Urothelium cell line (cell line): ENCODE data around the gene GPX1.
"Not testable (repeated sequence)": the region's sequence is repeated elsewhere in the genome, so short reads cannot be mapped to it uniquely, and the experiment has no call there.

Source experiments
- DNase-seq: peaks from one replicate; pipeline ENCODE4 v3.0.0; 2011; ENCODE audit warnings: low spot score, mixed read lengths
- FAIRE-seq: peaks from 2 replicates; lab custom pipeline; 2011; peaks lifted over from hg19 to GRCh38; lab: Jason Lieb, UNC

GPX1 gene

DNA sequence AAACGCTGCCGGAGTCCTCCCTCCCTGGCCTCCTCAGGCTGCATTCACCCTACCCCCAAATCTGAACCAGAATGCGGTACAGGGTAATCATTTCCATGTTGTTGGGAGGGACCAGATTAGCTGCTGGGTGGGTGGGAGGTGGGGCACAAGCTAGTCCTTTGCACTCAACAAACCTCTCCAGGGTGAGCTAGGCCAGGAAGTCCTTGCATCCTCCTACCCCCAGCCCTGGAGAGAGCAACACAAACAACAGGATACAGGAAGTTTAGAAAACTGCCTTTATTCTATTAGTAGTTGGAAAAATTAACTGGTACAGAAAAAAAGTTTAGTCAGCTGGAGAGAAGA is 702 bp upstream of the GPX1 start:
- DNase-seq (peak; percentile 41), FAIRE-seq (no peak)

DNA sequence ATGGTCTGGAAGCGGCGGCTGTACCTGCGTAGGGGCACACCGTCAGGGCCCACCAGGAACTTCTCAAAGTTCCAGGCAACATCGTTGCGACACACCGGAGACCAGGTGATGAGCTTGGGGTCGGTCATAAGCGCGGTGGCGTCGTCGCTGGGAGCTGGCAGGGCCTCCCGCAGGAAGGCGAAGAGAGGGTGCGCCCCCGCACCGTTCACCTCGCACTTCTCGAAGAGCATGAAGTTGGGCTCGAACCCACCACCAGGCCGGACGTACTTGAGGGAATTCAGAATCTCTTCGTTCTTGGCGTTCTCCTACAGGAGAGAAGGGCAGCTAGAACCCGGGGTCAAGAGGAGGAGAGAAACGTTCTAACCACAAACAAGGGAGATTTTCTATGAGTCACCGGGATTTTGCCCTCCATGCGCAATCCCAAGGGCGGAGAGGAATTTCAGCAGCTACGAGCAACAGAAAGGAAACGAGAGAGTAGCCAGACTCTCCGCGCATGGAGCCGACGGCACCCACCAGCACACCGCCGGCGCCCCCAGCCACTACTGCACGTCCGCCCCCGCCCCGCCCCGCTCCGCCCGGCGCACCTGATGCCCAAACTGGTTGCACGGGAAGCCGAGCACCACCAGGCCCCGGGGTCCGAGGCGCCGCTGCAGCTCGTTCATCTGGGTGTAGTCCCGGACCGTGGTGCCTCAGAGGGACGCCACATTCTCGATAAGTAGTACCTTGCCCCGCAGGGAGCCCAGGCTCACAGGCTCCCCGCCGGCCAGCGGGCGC is 523 bp downstream of the GPX1 start:
- peak; percentile 44 for DNase-seq
- not testable (repeated sequence) for FAIRE-seq

DNA sequence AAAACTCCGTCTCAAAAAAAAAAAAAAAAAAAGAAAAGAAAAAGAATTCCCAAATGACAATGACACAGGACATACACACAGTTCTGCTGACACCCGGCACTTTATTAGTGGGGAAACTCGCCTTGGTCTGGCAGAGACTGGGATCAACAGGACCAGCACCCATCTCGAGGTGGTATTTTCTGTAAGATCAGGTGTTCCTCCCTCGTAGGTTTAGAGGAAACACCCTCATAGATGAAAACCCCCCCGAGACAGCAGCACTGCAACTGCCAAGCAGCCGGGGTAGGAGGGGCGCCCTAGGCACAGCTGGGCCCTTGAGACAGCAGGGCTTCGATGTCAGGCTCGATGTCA is 1.1 kb downstream of the GPX1 start:
- not testable (repeated sequence) for FAIRE-seq, DNase-seq

DNA sequence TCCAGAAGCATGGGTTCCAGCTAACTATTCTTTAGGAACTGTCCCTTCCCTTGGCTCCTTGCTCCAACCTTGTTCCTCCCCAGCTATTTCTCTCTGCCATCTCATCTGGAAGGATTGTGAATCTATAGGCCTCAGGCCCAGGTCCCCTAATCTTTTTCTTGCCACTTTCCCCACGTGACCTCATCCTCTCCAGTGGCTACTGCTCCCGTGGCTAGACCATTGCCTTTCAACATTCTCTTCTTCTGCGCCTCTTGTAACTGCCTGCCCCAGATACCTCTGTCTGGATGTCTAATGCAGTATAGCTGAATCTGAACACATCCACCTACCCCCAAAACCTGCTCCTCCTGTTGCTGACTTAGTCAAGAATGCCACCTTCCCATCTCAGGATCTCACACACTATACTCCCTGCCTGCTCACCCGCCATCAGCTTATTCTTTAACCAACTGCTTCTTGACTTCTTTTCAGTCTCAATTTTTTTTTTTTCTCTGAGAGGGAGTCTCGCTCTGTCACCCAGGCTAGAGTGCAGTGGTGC is 5.2 kb downstream of the GPX1 start:
- no peak for FAIRE-seq
- DNase-seq: no peak

DNA sequence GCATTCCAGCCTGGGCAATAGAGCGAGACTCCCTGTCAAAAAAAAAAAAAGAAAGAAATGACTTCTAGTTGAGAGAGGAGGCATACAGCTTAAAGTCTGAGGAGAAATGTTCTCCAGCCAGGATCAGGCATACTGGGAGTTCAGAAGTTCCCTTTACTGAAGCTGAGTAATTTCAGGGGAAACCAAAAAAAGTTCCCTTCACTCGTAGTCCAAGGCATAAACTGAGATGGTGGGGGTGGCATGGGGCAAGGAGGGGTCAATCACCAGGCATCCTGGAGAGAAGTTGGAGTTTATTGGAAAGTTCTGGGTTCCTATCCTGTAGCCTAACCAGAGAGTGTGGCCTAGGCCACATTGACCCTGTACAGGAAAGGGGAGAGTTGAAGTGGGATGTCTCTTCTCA is 5.9 kb downstream of the GPX1 start:
- DNase-seq (no peak), FAIRE-seq (no peak)

DNA sequence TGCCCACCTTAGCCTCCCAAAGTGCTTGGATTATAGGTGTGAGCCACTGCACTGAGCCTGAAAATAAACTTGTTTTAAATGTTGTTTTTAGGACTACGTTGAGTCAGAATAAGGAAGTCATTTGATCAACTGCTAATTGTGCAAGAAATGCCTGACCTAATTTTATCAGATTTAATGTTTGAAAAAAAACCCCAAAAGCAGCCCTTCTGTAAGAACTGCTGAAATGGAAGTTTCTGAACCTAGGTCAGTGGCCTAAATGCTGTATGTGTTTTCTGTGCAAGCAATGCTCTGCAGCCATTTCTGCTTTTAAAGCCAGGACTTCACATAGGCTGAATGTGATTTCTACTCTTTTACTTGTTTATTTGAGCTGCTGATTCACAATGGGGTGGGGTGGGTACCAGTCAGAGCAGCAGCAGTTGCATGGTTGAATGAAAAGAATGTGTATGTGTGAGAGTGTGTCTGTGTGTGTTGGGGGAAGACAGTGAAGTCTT is 6.6 kb downstream of the GPX1 start:
- DNase-seq: no peak

DNA sequence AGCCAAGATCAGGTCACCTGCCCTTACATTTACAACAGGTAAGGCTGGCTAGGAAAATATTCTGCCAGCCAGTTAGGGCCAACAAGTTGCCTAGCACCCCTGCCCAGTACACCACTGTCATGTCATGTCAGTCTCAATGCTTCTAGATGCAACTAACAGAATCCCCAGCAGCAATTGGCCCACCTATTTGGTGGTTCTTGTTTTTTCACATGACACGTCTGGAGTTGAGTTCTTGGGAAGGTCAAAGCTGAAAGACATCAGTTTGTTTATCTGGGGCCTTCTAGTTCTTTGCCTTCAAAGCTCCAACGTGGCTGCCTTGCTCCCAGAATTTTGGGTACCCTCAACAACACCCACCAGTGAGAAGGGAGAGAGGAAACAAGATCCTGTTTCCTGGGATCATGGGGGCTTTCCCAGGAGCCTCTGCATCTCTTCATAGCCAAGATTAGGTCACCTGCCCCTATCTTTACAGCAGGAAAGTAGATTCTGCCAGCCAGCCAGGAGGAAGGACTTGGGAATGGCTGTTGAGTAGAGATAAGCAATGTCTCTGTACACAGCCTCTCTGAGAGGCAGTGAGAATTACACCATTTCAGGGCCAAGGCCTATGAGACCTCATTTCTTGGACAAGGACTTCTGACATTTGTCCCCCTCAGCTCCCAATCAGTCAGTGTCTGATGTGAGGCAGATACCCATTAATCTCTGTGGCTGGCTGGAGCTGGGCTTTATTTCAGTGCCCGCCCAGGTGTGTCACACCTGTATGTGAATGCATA is 8.6 kb downstream of the GPX1 start:
- no peak for DNase-seq
- FAIRE-seq: no peak

More for the DNA sequence above, 6.6 kb downstream of the GPX1 start:
- no peak for FAIRE-seq

DNA sequence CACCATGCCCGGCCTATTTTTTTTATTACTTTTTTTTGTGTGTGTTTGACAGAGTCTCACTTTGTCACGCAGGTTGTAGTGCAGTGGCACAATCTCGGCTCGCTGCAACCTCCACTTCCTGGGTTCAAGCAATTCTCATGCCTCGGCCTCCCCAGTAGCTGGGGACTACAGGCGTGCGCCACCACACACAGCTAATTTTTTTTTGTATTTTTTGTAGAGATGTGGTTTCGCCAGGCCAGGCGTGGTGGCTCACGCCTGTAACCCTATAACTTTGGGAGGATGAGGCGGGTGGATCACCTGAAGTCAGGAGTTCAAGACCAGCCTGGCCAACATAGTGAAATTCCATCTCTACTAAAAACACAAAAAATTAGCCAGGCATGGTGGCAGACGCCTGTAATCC is 9.8 kb downstream of the GPX1 start:
- FAIRE-seq, DNase-seq: not testable (repeated sequence)

DNA sequence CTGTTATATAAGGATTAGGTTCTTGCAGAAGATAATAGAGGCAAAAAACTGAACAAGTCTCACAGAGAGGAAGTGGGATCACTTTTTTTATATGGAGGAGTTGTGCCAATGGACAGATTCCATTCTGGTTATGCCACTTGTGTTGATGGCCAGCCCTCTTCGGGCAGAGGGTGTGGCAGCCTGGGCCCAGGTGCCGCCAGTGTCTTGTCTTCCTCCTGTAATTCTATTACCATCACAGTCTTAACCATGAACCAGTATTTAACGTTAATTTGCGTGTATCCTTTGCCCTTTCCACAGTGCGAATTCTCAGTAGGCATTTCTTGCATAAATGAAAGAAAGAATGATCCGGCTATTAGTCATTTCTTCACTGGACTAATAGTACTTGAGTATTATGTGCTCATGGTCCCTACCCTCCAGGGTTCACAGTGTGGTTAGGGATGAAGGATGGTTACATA is 11.3 kb downstream of the GPX1 start:
- DNase-seq (peak; percentile 40), FAIRE-seq (no peak)

DNA sequence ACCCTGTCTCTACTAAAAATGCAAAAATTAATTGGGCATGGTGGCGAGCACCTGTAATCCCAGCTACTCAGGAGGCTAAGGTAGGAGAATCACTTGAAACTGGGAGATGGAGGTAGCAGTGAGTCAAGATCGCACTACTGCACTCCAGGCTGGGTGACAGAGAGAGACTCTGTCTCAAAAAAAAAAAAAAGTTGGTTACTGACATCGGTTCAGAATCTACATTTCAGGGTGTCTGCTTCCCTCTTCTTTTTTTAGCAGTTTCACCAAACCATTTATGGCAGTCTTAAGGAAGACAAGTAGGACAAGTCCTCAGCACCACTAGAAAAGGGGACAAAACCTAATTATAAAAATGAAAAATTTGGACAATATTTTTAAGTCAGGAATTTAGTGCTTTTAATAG is 15.0 kb downstream of the GPX1 start:
- DNase-seq (no peak), FAIRE-seq (no peak)

DNA sequence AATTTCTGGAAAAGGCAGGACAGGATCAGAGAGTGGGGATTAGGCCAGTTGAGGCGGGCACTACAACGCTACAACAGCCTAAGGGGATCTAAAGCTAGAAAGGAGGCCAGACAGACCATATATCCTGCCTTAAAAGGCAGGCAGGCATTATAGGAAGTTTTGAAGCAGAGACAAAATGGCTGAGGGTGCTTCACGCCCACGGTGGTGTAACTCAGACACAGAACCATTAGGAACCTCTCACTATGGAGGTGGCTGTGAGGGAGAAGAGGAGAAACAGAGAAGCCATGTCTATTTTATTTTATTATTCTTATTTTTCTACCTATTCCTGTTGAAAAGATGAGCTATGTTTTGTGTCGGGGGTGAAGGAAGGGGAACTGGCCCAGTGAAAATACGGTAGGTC is 16.2 kb downstream of the GPX1 start:
- DNase-seq (no peak), FAIRE-seq (no peak)

DNA sequence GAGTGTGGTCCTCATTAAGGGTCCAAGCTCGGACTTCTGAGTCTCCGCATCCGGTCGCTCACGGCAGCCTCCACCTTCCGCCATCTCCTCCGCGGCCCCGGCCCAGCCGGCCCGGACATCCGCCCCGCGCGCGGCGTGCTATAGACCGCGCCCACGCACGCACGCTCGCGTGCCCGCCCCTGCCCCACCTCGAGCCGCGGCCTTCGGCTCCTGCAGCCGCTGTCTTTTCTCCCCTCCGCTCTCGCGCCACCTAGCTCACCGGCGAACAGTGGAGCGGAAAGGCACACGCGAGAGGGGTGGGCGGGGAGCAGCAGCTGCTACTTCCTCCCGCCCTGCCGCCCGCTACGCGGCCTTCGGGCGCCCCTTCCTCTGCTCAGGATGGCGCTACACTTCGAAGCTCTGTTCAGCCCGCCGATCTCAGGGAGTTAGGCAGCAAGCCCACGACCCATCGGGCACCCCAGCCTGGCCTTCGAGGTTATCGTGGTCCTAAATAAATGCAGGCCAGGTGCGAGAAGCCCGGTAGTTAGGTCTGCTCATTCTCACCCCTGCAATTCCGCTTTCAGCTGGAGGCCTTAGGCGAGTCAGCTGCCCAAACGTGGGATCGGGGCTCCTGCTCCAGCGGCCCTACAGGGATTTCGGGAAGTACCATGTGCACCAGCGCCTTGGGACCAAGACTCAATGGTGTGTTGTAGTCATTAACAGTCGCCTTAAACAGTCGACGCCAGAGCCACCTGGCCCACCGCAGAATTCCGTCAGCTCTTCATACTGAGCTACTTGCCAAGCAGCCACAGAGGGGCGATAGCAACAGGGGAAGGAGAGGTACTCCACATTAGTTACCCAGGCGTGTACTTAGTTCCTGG is 18.0 kb downstream of the GPX1 start, which contains the start of gene USP4:
Gene USP4 (minus strand): TSS at position 113 of the 860 bp plus-strand sequence. CDS start 29 bp downstream, at position 84.
- FAIRE-seq: peak; percentile 98

DNA sequence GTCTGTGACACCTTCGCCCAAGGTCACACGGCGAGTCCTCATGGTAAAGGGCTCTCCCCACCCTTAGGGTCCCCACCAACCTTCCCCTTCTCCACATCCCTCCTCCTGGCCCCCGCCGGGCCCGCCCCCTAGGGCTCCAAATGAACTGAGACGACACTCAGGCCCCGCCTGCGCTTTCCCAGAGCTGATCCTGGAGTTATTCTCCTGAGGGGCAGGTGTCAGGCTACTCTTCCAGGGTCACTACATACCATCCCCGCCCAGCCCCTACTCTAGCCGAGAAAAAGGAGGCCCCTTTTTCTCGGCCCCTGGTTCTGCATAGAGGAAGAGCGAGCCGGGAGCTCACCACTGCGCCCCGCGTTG is 18.6 kb downstream of the GPX1 start:
- peak; percentile 45 for DNase-seq
- FAIRE-seq: no peak

More for the DNA sequence above, 18.0 kb downstream of the GPX1 start, which contains the start of gene USP4:
- peak; percentile 96 for DNase-seq

DNA sequence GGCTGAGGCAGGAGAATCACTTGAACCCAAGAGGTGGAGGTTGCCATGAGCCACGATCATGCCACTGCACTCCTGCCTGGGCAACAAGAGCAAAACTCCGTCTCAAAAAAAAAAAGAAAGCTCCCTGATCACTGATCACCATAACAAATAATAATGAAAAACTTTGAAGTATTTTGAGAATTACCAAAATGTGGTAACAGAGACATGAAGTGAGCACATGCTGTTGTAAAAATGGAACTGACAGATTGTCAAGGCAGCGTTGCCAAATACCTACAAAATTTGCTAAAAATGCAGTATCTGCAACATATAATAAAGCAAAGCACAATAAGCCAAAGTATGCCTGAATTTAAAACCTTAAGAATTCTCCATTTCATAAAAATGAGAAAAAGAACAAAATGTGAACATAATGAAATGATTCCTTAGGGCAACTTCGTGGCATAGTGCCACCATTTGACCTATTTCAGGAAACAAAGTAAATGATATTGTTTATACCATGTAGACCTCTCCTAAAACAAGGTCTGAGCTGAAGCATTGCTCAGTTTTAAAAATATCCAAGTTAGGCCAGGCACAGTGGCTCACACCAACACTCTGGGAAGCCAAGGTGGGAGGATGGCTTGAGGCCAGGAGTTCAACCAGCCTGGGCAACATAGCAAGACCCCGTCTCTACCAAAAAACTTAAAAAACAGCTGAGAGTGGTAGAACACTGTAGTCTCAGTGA is 24.1 kb downstream of the GPX1 start:
- DNase-seq: no peak
- FAIRE-seq: no peak

DNA sequence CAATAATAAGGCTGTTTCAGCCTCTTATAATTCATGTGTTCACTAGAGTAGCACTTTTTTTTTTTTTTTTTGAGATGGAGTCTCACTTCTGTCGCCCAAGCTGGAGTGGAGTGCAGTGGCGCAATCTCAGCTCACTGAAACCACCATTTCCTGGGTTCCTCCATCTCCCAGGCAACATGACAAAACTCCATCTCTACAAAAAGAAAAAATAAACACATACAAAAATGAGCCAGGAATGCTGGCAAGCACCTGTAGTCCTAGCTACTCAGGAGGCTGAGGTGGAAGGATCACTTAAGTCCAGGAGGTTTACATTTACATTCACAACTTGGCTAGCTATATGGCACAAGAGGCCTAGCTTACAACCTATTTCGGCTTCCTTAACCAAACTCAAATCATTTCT is 25.1 kb downstream of the GPX1 start:
- no peak for FAIRE-seq
- no peak for DNase-seq

DNA sequence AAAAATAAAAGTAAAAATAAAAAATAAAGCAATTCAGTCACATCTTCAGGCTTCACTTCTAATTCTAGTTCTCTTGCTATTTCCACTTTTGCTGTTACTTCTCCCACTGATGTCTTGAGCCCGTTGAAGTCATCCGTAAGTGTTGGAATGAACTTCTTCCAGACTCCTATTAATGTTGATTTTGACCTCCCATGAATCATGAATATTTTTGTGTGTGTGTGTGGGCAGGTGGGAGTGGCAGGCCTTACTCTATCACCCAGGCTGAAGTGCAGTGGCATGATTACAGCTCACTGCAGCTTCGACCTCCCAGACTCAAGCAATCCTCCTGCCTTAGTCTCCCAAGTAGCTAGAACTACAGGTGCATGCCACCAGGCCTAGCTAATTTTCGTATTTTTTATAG is 29.0 kb downstream of the GPX1 start:
- no peak for FAIRE-seq
- DNase-seq: no peak

DNA sequence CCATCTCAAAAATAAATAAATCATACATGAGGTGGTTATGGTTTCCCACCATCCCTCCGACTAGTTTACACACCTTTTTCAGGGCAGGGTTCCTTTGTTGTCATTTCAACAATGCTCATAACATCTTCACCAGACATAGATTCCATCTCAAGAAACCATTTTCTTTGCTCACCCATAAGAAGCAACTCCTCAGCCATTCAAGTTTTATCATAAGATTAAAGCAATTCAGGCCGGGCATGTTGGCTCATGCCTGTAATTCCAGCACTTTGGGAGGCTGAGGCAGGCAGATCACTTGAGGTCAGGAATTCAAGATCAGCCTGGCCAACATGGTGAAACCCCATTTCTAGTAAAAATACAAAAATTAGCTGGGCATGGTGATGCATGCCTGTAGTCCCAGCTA is 29.8 kb downstream of the GPX1 start:
- not testable (repeated sequence) for DNase-seq, FAIRE-seq

DNA sequence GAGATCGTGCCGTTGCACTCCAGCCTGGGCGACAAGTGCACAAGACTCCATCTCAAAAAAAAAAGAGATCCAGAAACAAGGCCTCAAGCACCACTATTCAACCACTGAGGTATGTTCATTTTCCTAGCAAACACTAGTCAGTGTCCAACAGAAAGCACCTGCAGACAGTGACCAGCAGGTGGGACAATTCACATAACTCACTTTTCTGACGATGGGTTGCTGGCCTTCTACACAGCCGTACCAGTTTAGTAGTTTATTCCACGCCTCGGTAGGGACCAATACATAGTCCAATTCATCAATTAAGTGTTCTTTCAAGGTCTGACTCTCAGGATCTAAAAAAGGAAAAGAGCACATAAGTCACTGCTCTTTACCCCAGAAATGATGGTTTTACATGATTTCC is 30.7 kb downstream of the GPX1 start:
- DNase-seq (no peak), FAIRE-seq (no peak)

DNA sequence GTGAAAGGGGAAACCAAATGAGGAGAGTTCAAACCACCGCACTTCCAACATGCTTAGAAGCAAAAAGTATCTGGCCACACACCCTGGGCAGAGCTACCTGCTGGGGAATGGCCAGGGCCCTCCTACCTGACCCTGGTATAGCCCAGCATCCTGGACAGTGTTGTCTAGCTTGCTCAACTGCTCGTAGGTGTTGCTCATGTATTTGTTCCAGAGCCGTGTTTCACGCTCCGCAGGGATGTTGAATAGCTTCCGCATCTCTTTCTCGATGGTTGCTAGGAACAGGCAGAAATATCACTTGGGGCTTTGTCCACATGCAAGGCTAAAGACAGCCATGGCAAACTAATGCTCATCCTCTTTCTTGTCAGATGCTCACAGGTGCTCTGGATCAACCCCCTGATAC is 33.4 kb downstream of the GPX1 start:
- FAIRE-seq: no peak
- no peak for DNase-seq
